GM21737 (cell line): ENCODE results near the gene MRPL58.
"Not testable (repeated sequence)": the region's sequence is repeated elsewhere in the genome, so short reads cannot be mapped to it uniquely, and the experiment has no call there.

Experiments
- ATAC-seq: cut with Tn5 transposase; IDR thresholded peaks from one replicate; pipeline ENCODE4 v1.9.1; 2021; ENCODE audit warnings: mild to moderate bottlenecking, moderate library complexity; ENCODE audit not compliant: unreplicated experiment

MRPL58 gene

GRCh38 chr17:75011401-75012095 is 922 bp upstream of the MRPL58 start:
- no peak for ATAC-seq

GRCh38 chr17:75012096-75012345 is 449 bp upstream of the MRPL58 start:
- no peak for ATAC-seq

GRCh38 chr17:75013092-75013559 is 656 bp downstream of the MRPL58 start:
- no peak for ATAC-seq

- ATAC-seq, result no peak
These were observed 6.7 kb downstream of the MRPL58 start for GRCh38 chr17:75019146-75019545.

GRCh38 chr17:75019710-75020109 is 7.2 kb downstream of the MRPL58 start:
- no peak for ATAC-seq

- no peak for ATAC-seq
These were observed 8.1 kb downstream of the MRPL58 start for GRCh38 chr17:75020331-75021110.

- no peak for ATAC-seq
These were observed 12.4 kb downstream of the MRPL58 start for GRCh38 chr17:75024686-75025397.

- ATAC-seq, result not testable (repeated sequence)
These were observed 12.9 kb downstream of the MRPL58 start for GRCh38 chr17:75025398-75025734.

GRCh38 chr17:75026650-75027049 is 14.2 kb downstream of the MRPL58 start:
- ATAC-seq, result not testable (repeated sequence)

GRCh38 chr17:75030161-75030560 is 17.7 kb downstream of the MRPL58 start:
- ATAC-seq, result no peak

GRCh38 chr17:75031972-75032719 is 19.7 kb downstream of the MRPL58 start:
- ATAC-seq, result no peak

- ATAC-seq, result no peak
These were observed 20.3 kb downstream of the MRPL58 start for GRCh38 chr17:75032720-75033280.

- ATAC-seq, result peak; percentile 41
These were observed 21.1 kb downstream of the MRPL58 start for GRCh38 chr17:75033346-75034235.

- ATAC-seq, result peak; percentile 61
These were observed 21.9 kb downstream of the MRPL58 start for GRCh38 chr17:75034236-75034908.

GRCh38 chr17:75036643-75037268 is 24.3 kb downstream of the MRPL58 start:
- no peak for ATAC-seq

GRCh38 chr17:75039238-75039637 is 26.8 kb downstream of the MRPL58 start:
- ATAC-seq, result no peak

- no peak for ATAC-seq
These were observed 29.3 kb downstream of the MRPL58 start for GRCh38 chr17:75041656-75042280.

- not testable (repeated sequence) for ATAC-seq
These were observed 31.3 kb downstream of the MRPL58 start for GRCh38 chr17:75043789-75044188.
